CD1c-positive myeloid dendritic cell (primary cell): ENCODE results near the gene BTNL9.
"Not testable (repeated sequence)": the region's sequence is repeated elsewhere in the genome, so short reads cannot be mapped to it uniquely, and the experiment has no call there.

ENCODE experiments used
- DNase-seq: peaks from one replicate; pipeline ENCODE4 v3.0.0-alpha.2; 2016; ENCODE audit errors: extremely low spot score

BTNL9 gene

DNA sequence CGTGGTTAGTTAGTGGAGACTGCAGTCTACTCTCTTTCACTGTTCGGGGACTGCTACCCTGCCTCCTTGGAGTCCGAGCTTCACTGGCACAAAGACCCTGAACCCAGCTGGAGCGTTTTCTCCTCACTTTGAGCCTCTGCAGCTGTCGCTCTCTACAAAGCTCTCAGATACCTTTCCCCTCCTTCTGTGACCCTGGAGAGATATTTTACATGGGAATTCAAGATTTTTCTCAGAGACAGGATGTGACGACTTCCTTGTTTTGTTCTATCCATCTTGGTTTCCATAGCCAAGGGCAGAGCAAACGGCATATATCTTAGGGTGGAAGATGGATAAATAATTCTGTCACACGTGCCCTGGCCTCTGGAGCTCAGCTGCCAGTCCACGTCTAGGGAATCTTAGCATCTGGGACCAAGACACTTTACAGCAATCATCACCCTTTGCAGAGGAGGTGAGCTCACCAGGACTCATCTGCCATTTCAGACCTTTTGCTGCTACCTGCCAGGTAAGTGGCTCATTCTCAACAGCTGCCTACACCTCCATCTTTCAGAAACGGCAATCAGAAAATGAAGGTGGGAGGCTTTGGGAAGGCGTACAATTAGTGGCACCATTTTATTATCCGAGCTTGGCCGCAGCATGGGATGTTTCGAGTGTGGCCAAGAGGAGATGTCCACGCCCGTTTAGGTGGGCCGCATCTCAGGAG is at the start of gene BTNL9:
TSS of gene BTNL9 (plus strand) at position 336 of the 700 bp plus-strand sequence. CDS start 5,224 bp downstream, outside the sequence.
- DNase-seq: no peak

DNA sequence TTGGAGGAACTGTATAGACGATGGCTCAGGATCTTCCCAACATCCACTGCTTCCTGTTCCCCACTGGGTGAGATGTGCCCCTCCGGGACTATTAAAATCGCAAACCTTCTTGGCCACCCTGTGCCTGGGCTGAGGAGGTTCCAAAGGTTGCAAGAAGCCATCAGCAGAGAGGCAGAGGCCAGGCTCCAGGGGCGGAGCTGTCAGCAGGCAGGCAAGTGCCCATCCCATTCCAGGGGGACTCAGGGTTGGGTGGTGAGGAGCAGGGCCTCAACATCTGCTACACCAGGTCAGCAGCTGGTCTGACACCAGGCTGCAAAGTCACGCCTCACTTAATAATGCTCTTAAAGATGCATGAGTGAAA is 49.2 kb upstream of the BTNL9 start:
- DNase-seq: no peak

GRCh38 chr5:181001947-181002346 is 38.1 kb upstream of the BTNL9 start:
- DNase-seq: no peak

GRCh38 chr5:181005791-181006190 is 34.3 kb upstream of the BTNL9 start:
- DNase-seq: no peak

DNA sequence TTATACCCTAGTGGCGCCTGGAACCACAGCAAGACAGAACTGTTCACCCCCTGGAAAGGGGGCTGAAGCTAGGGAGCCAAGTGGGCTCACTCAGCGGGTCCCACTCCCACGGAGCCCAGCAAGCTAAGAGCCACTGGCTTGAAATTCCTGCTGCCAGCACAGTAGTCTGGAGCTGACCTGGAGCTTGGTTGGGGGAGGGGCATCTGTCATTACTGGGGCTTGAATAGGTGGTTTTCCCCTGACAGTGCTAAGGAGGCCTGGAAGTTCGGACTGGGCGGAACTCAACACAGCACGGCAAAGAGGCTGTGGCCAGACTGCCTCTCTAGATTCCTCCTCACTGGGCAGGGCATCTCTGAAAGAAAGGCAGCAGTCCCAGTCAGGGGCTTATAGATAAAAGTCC is 31.9 kb upstream of the BTNL9 start:
- no peak for DNase-seq

- not testable (repeated sequence) for DNase-seq
Measured at GRCh38 chr5:181010018-181010417, 30.0 kb upstream of the BTNL9 start.

- not testable (repeated sequence) for DNase-seq
Measured at GRCh38 chr5:181014654-181015053, 25.4 kb upstream of the BTNL9 start.

- not testable (repeated sequence) for DNase-seq
Measured at GRCh38 chr5:181017448-181017847, 22.6 kb upstream of the BTNL9 start.

DNA sequence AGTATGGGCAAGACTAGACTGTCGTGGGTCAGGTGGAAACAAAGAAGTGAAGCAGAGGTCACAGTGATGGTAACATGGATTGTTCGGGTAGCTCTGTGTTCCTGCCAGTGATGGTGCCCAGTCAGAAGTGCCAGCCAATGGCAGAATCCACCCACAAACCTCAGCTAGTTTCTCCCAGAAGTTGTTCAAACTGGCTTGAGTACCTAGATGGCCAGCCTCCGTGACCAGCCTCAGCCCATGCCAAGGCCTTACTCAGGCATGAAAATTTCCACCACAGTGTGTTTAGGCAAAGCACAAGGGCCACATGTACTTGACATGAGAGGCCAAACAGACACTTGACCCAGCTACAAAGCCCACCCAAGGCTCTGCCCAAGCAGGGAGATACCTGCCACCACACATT is 19.4 kb upstream of the BTNL9 start:
- no peak for DNase-seq

DNA sequence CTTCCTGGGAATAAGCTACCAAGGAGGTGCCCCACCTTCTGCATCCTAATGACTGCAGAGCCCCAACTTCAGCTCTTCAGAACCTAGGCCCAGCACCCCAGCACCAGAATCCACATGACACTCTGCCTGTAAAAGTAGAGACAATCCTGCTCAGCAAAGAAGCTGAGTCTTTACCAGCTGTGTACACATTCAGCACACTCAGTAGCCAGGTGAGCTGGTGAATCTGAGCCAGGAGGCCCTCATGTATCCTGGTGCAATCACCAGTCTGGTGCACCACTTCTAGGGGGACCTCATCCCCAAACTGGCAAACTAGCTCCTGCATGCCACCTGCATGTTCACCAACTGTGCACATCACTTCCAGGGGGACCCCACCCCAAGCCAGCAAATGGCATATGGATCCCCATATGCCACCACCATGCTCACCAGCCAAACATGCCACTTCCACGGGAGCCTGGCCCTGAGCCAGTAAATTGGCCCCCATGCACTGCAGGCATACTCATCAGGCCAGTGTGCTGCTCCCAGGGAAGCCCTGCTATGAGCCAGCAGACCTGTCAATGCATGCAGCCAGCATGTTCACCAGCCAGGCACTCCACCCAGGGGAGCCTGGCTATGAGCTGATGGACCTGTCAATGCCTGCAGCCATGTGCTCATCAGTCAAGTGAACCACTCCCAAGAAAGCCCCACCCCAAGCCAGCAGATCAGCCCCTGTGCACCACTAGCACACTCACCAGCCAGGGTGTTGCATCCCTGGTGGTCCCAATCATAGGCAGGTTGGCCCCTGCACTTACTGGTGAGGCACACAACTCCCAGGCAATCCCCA is 15.6 kb upstream of the BTNL9 start:
- DNase-seq: no peak

- DNase-seq: no peak
Measured at GRCh38 chr5:181027452-181028031, 12.5 kb upstream of the BTNL9 start.

- no peak for DNase-seq
Measured at GRCh38 chr5:181028032-181028819, 11.8 kb upstream of the BTNL9 start.

GRCh38 chr5:181031716-181032115 is 8.3 kb upstream of the BTNL9 start:
- DNase-seq: no peak

DNA sequence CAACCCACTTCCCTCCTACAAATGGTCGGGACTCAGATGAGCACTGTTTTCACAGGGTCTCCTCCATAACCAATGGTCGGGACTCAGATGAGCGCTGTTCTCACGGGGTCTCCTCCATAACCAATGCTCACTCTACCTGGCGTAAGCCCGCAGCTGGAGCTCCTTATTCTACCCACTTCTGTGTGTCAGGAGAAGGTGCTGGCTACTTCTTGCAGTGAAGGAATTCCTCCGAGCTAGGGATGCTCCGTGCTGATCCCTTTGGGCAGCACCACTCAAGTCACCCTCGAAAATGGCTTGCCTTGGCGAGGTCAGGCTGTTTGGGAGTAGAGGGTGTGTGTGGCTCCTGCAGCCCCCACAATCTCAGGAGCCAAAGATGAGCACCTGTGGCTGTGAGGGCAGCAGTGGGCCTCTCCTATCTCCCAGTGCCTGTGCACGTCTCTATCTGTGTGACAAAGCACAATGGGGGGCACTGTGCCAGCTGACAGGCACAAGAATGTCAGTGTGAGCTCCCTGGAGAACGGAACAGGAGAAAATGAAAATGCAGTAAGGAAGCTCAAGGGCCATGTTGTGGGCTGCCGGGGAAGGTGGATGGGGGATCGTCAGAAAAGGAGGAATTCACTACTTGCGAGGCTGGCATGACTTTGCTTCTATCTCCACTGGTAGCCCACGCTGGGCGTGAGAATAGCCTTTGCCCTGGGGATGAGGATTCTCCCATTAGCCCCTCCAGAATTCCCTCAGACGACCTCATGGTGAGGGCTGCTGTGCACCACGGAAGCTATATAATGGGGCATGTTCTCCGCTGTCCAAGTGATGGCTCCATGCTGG is 3.9 kb upstream of the BTNL9 start:
- no peak for DNase-seq

GRCh38 chr5:181036816-181037364 is 3.2 kb upstream of the BTNL9 start:
- no peak for DNase-seq

GRCh38 chr5:181037365-181037861 is 2.7 kb upstream of the BTNL9 start:
- no peak for DNase-seq

- DNase-seq: no peak
Measured at GRCh38 chr5:181039471-181039870, 595 bp upstream of the BTNL9 start.

DNA sequence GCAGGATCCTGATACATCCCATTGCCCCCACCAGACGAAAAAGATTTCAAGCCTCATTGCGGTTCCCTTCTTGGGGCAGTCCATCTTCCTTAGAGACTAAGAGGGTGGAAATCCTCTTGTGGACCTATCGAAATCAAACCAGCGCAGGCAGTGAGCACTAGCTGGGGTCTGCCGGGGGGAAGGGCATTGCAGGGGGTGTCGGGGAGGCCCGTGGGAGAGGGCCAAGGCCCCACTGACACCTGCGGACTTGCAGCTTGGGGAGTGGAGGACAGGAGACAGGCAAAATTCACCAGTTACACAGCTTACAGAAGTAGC is 522 bp downstream of the BTNL9 start:
- DNase-seq: no peak

- DNase-seq: no peak
Measured at GRCh38 chr5:181041043-181041442, 977 bp downstream of the BTNL9 start.

GRCh38 chr5:181042036-181042713 is 2.1 kb downstream of the BTNL9 start:
- no peak for DNase-seq
